HepG2 (cell line): ENCODE data around the gene SLC38A9. TPM values are rescaled to one million over a fixed set of nuclear protein-coding genes. Genes with fewer than 3 reads are reported as not detected.

Experiments
- ATAC-seq: fragments of 200-7000 bp; cut with Tn5 transposase; 3 replicates; pipeline ENCODE4 v1.9.1; 2020; ENCODE audit warnings: mild to moderate bottlenecking, moderate library complexity
- BruUV-seq: library from RNA; stranded (reverse); fragments of 400-500 nt; replicated peaks from 2 replicates; lab custom pipeline; 2021; lab: Mats Ljungman, UMichigan
- CTCF ChIA-PET: fragments of 300-600 bp; formaldehyde crosslinking; extraction: SDS; loops from one replicate; lab custom pipeline; 2021; ENCODE audit warnings: low total read pairs, inconsistent platforms, low intra/inter-chr PET ratio; lab: Yijun Ruan, JAX
- POLR2A ChIA-PET: fragments of 350-600 bp; sonication (Branson Sonifier 250); formaldehyde crosslinking; loops from one replicate; lab custom pipeline; 2020; ENCODE audit warnings: antibody characterized with exemption, inconsistent platforms; lab: Yijun Ruan, JAX
- DNase-seq: peaks from one replicate; pipeline ENCODE4 v3.0.0-alpha.2; 2015; ENCODE audit warnings: low spot score
- FAIRE-seq: peaks from 3 replicates; lab custom pipeline; 2011; peaks lifted over from hg19 to GRCh38; lab: Jason Lieb, UNC
- H2AFZ ChIP-seq: one replicate; pipeline ENCODE4 v1.6.1; 2011; ENCODE audit warnings: low read length, inconsistent platforms
- H3K27ac ChIP-seq: fragments of 300-600 bp; 3 replicates; pipeline ENCODE4 v1.8.0; 2011; ENCODE audit warnings: mixed run types, mild to moderate bottlenecking, mixed read lengths, low read length, inconsistent platforms; ENCODE audit not compliant: insufficient read depth; ENCODE audit errors: extremely low read length
- H3K27me3 ChIP-seq, 2 experiments: fragments of 200-600 bp in 1 of 2; 2 replicates in 1 of 2; 3 replicates in 1 of 2; pipeline versions ENCODE4 v1.6.0 to v1.8.0; 2011; ENCODE audit warnings: low read length in 2 of 2, mild to moderate bottlenecking in 2 of 2, moderate library complexity in 2 of 2, inconsistent platforms in 1 of 2; ENCODE audit not compliant: insufficient read depth in 2 of 2, control insufficient read depth in 1 of 2
- H3K36me3 ChIP-seq, 2 experiments: fragments of 200-600 bp in 1 of 2; replicated peaks in 1 of 2; 2 replicates in 1 of 2; 3 replicates in 1 of 2; pipeline versions ENCODE4 v1.5.1 to v1.8.0; 2011; ENCODE audit warnings: low read length in 2 of 2, inconsistent platforms in 1 of 2; ENCODE audit not compliant: insufficient read depth in 2 of 2, control insufficient read depth in 1 of 2
- H3K4me1 ChIP-seq: 2 replicates; pipeline ENCODE4 v1.5.1; 2012; ENCODE audit warnings: low read length, inconsistent platforms; ENCODE audit not compliant: insufficient read depth
- H3K4me2 ChIP-seq: 2 replicates; pipeline ENCODE4 v1.6.0; 2011; ENCODE audit warnings: low read depth, low read length, inconsistent platforms
- H3K4me3 ChIP-seq, 3 experiments: fragments of 200-600 bp in 1 of 3; sonication (generic), shearing (Covaris generic) in 1 of 3; replicated peaks in 1 of 3; 2 replicates each; pipeline ENCODE4 v1.5.1; 2011 to 2016; ENCODE audit warnings: low read length in 3 of 3, inconsistent platforms in 2 of 3, low read depth in 2 of 3, mild to moderate bottlenecking in 2 of 3, control low read depth in 1 of 3, mixed read lengths in 1 of 3; ENCODE audit not compliant: insufficient read depth in 1 of 3
- H3K79me2 ChIP-seq: one replicate; pipeline ENCODE4 v1.6.1; 2011; ENCODE audit warnings: low read length, inconsistent platforms; ENCODE audit not compliant: insufficient read depth
- H3K9ac ChIP-seq: 2 replicates; pipeline ENCODE4 v1.6.0; 2011; ENCODE audit warnings: mild to moderate bottlenecking, low read depth, low read length, inconsistent platforms; ENCODE audit not compliant: insufficient read depth
- H3K9me3 ChIP-seq: 2 replicates; pipeline ENCODE4 v1.5.1; 2012; ENCODE audit warnings: mild to moderate bottlenecking, low read length
- H4K20me1 ChIP-seq: 2 replicates; pipeline ENCODE4 v1.6.0; 2011; ENCODE audit warnings: inconsistent platforms, mild to moderate bottlenecking, low read length, moderate library complexity; ENCODE audit not compliant: insufficient read depth
- ARNT2 ChIP-seq: sonication (generic); formaldehyde crosslinking; IDR thresholded peaks from 2 replicates; pipeline ENCODE4 v1.8.0; 2022; ENCODE audit warnings: mild to moderate bottlenecking, low read depth, missing genetic modification reagents, moderate library complexity
- ETV6 ChIP-seq: sonication (generic); formaldehyde crosslinking; conservative IDR thresholded peaks from 2 replicates; pipeline ENCODE4 v1.4.0; 2020; ENCODE audit warnings: missing genetic modification reagents
- HDAC2 ChIP-seq: sonication (generic); formaldehyde crosslinking; IDR thresholded peaks from 2 replicates; pipeline ENCODE4 v1.4.0; 2020; ENCODE audit warnings: missing genetic modification reagents
- HMG20B ChIP-seq: conservative IDR thresholded peaks from 2 replicates; pipeline ENCODE4 v1.6.1; 2016; ENCODE audit warnings: missing genetic modification reagents, missing compliant biosample characterization
- MBNL3 ChIP-seq: fragments of 250-450 bp; sonication (Bioruptor Pico); conservative IDR thresholded peaks from 2 replicates; pipeline ENCODE4 v1.8.0; 2022; ENCODE audit warnings: mild to moderate bottlenecking, inconsistent platforms
- MED8 ChIP-seq: sonication (generic); formaldehyde crosslinking; IDR thresholded peaks from 2 replicates; pipeline ENCODE4 v1.8.1; 2023; ENCODE audit warnings: mild to moderate bottlenecking, missing genetic modification reagents; ENCODE audit not compliant: insufficient replicate concordance
- ZNF354B ChIP-seq: sonication (generic); formaldehyde crosslinking; IDR thresholded peaks from 2 replicates; pipeline ENCODE4 v1.8.0; 2022; ENCODE audit warnings: mild to moderate bottlenecking, missing genetic modification reagents
- ZNF775 ChIP-seq: sonication (generic); formaldehyde crosslinking; IDR thresholded peaks from 2 replicates; pipeline ENCODE4 v1.4.0; 2020; ENCODE audit warnings: missing genetic modification reagents, mild to moderate bottlenecking, moderate library complexity, borderline replicate concordance
- WGBS: methylation state at CpG from one replicate; pipeline ENCODE4 v1.1.6; 2017; ENCODE audit warnings: low lambda C conversion rate; 5-methylcytosine and 5-hydroxymethylcytosine counted together
- in situ Hi-C: cut with HindIII; loops from 2 replicates; pipeline ENCODE4 v1.10.0; 2017; ENCODE audit warnings: low pct_unique_long_range_greater_than_20kb; ENCODE audit not compliant: extremely low pct_ligation_motif_present
- intact Hi-C: fragments of 100-400 bp; cut with micrococcal nuclease; formaldehyde crosslinking; loops from one replicate; pipeline ENCODE4 v1.10.0; 2022; ENCODE audit not compliant: unreplicated experiment
- polyA plus RNA-seq, 8 experiments: library from polyadenylated mRNA; depleted of rRNA in 3 of 8; stranded (reverse) in 7 of 8; unstranded in 1 of 8; fragments of >200 nt; fragmentation: Illumina TruSeq in 4 of 8; extraction: Trizol in 4 of 8; gene quantifications; 2 replicates each; pipeline versions ENCODE4 v1.2.1 to v1.2.3, GENCODE V29; 2011 to 2016; ENCODE audit warnings: low read depth in 4 of 8, missing spikeins in 1 of 8, mixed read lengths in 1 of 8; ENCODE audit not compliant: insufficient read depth in 1 of 8
- total RNA-seq, 5 experiments: library from RNA; depleted of rRNA; stranded (reverse); fragments of >200 nt; fragmentation: Illumina TruSeq; extraction: Trizol; gene quantifications; 2 replicates each; pipeline ENCODE4 v1.2.3, GENCODE V29; 2016; ENCODE audit warnings: low read depth in 1 of 5
- TF ChIP-seq, protein P1 (sequence below): IDR thresholded peaks from 2 replicates; pipeline ENCODE4 v1.4.0; 2020; ENCODE audit warnings: mild to moderate bottlenecking, missing genetic modification reagents
- TF ChIP-seq, protein P2 (sequence below): sonication (generic); formaldehyde crosslinking; conservative IDR thresholded peaks from 2 replicates; pipeline ENCODE4 v1.4.0; 2020; ENCODE audit warnings: mild to moderate bottlenecking, missing genetic modification reagents, moderate library complexity

Gene SLC38A9
- total and polyA plus RNA-seq, 2 of the 13 experiments (the other 11 are each of a cell fraction or from before 2014, with no cell fraction given) = 19.3 to 36.0 TPM

DNA sequence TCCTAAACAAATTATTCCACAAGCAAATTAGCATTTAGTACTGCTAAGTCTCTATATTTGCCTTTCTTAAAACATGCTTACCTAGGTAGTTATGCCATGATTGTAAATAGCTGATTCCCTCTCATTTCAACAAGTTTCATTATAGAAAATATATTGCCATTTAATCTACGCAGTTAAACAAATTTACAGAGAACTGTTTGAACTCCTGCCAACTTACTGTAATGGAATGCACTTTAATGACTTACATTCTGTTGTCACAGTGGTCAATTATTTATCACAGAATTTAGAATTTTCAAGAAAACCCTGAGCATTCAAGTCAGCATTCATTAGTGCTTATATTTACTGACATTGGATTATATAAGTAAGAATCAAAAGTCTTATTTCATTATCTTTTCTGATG, 19.6 kb downstream of the SLC38A9 start (continued):
- TF ChIP-seq, protein P1, sequence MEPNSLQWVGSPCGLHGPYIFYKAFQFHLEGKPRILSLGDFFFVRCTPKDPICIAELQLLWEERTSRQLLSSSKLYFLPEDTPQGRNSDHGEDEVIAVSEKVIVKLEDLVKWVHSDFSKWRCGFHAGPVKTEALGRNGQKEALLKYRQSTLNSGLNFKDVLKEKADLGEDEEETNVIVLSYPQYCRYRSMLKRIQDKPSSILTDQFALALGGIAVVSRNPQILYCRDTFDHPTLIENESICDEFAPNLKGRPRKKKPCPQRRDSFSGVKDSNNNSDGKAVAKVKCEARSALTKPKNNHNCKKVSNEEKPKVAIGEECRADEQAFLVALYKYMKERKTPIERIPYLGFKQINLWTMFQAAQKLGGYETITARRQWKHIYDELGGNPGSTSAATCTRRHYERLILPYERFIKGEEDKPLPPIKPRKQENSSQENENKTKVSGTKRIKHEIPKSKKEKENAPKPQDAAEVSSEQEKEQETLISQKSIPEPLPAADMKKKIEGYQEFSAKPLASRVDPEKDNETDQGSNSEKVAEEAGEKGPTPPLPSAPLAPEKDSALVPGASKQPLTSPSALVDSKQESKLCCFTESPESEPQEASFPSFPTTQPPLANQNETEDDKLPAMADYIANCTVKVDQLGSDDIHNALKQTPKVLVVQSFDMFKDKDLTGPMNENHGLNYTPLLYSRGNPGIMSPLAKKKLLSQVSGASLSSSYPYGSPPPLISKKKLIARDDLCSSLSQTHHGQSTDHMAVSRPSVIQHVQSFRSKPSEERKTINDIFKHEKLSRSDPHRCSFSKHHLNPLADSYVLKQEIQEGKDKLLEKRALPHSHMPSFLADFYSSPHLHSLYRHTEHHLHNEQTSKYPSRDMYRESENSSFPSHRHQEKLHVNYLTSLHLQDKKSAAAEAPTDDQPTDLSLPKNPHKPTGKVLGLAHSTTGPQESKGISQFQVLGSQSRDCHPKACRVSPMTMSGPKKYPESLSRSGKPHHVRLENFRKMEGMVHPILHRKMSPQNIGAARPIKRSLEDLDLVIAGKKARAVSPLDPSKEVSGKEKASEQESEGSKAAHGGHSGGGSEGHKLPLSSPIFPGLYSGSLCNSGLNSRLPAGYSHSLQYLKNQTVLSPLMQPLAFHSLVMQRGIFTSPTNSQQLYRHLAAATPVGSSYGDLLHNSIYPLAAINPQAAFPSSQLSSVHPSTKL (CRISPR knock-in tag) = peak; percentile 39; the same call in 1 of the 2 replicates

DNA sequence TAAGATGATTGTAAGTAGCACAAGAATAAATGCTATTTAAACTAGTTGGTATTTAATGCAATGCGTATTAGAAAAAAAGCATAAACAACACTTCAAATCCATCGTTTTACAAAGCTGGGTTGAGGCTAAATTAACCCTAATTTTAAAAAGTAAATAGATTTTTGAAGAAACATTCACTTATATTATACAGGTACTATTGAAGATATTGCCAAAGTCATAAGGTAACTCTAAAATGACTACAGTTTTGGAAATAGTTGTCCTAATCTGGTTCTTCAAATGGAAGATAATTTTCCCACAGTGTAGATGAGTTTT, 20.1 kb downstream of the SLC38A9 start:
- H2AFZ ChIP-seq = no peak overlapping the region
- H3K27me3 ChIP-seq = no peaks in the 10 kb centered on the region; a peak in 1 of 5 replicates
- H3K36me3 ChIP-seq = no peaks in the 10 kb centered on the region
- no peak overlapping the region for H3K27ac ChIP-seq
- H3K4me2 ChIP-seq = peak overlapping the region; percentile 58; the same call in 1 of the 2 replicates
- peaks cover 32% of the 10 kb centered on the region for H3K4me1 ChIP-seq
- TF ChIP-seq, protein P2, sequence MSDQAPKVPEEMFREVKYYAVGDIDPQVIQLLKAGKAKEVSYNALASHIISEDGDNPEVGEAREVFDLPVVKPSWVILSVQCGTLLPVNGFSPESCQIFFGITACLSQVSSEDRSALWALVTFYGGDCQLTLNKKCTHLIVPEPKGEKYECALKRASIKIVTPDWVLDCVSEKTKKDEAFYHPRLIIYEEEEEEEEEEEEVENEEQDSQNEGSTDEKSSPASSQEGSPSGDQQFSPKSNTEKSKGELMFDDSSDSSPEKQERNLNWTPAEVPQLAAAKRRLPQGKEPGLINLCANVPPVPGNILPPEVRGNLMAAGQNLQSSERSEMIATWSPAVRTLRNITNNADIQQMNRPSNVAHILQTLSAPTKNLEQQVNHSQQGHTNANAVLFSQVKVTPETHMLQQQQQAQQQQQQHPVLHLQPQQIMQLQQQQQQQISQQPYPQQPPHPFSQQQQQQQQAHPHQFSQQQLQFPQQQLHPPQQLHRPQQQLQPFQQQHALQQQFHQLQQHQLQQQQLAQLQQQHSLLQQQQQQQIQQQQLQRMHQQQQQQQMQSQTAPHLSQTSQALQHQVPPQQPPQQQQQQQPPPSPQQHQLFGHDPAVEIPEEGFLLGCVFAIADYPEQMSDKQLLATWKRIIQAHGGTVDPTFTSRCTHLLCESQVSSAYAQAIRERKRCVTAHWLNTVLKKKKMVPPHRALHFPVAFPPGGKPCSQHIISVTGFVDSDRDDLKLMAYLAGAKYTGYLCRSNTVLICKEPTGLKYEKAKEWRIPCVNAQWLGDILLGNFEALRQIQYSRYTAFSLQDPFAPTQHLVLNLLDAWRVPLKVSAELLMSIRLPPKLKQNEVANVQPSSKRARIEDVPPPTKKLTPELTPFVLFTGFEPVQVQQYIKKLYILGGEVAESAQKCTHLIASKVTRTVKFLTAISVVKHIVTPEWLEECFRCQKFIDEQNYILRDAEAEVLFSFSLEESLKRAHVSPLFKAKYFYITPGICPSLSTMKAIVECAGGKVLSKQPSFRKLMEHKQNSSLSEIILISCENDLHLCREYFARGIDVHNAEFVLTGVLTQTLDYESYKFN (CRISPR knock-in tag) = no peak
- TF ChIP-seq ETV6 (no peak), MED8 (no peak), ARNT2 (CRISPR knock-in tag) (no peak), HDAC2 (no peak), ZNF775 (CRISPR knock-in tag) (no peak), ZNF354B (no peak), HMG20B (no peak), MBNL3 (CRISPR knock-in tag) (no peak)
- TF ChIP-seq, all 625 proteins: peak for 0
- Histone ChIP-seq H3K79me2 (no peaks in the 10 kb centered on the region), H3K4me3 (no peak overlapping the region), H4K20me1 (no peaks in the 10 kb centered on the region), H3K9ac (no peak overlapping the region), H3K9me3 (no peaks in the 10 kb centered on the region)
- in situ Hi-C loops (loop anchor here (5.0 to 10.0 kb wide), 3 partner anchors 285 to 520 kb away; partner anchors contain the start of gene CDC20B), intact Hi-C loops (loop anchor here (1.0 to 5.0 kb wide), 6 partner anchors 145 to 519 kb away; partner anchors contain the start of genes CDC20B and MCIDAS)
- ChIA-PET POLR2A (interaction anchor here (0.7 to 1.1 kb wide), 2 partner anchors 324 to 384 kb away, joined by 3 read pairs; partner anchors contain the start of gene MTREX), CTCF (interaction anchor here (1.0 to 1.8 kb wide), 5 partner anchors 285 to 520 kb away, joined by 3 to 5 read pairs (median 5); partner anchors contain the start of gene MCIDAS)
- DNase-seq (no peak), ATAC-seq (no peak), FAIRE-seq (no peak)
- BruUV-seq = TSS peak; percentile 25
- WGBS = 87% methylated on average over 2 of the region's 2 CpGs
